ENCODE measurements around the gene KIAA1217. TPM values are rescaled to one million over a fixed set of nuclear protein-coding genes. Genes with fewer than 3 reads are reported as not detected.

The KIAA1217 gene, protein sequence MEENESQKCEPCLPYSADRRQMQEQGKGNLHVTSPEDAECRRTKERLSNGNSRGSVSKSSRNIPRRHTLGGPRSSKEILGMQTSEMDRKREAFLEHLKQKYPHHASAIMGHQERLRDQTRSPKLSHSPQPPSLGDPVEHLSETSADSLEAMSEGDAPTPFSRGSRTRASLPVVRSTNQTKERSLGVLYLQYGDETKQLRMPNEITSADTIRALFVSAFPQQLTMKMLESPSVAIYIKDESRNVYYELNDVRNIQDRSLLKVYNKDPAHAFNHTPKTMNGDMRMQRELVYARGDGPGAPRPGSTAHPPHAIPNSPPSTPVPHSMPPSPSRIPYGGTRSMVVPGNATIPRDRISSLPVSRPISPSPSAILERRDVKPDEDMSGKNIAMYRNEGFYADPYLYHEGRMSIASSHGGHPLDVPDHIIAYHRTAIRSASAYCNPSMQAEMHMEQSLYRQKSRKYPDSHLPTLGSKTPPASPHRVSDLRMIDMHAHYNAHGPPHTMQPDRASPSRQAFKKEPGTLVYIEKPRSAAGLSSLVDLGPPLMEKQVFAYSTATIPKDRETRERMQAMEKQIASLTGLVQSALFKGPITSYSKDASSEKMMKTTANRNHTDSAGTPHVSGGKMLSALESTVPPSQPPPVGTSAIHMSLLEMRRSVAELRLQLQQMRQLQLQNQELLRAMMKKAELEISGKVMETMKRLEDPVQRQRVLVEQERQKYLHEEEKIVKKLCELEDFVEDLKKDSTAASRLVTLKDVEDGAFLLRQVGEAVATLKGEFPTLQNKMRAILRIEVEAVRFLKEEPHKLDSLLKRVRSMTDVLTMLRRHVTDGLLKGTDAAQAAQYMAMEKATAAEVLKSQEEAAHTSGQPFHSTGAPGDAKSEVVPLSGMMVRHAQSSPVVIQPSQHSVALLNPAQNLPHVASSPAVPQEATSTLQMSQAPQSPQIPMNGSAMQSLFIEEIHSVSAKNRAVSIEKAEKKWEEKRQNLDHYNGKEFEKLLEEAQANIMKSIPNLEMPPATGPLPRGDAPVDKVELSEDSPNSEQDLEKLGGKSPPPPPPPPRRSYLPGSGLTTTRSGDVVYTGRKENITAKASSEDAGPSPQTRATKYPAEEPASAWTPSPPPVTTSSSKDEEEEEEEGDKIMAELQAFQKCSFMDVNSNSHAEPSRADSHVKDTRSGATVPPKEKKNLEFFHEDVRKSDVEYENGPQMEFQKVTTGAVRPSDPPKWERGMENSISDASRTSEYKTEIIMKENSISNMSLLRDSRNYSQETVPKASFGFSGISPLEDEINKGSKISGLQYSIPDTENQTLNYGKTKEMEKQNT (N-terminal part only)
- not detected for total RNA-seq
- total RNA-seq (2013), result 0.16 TPM

DNA sequence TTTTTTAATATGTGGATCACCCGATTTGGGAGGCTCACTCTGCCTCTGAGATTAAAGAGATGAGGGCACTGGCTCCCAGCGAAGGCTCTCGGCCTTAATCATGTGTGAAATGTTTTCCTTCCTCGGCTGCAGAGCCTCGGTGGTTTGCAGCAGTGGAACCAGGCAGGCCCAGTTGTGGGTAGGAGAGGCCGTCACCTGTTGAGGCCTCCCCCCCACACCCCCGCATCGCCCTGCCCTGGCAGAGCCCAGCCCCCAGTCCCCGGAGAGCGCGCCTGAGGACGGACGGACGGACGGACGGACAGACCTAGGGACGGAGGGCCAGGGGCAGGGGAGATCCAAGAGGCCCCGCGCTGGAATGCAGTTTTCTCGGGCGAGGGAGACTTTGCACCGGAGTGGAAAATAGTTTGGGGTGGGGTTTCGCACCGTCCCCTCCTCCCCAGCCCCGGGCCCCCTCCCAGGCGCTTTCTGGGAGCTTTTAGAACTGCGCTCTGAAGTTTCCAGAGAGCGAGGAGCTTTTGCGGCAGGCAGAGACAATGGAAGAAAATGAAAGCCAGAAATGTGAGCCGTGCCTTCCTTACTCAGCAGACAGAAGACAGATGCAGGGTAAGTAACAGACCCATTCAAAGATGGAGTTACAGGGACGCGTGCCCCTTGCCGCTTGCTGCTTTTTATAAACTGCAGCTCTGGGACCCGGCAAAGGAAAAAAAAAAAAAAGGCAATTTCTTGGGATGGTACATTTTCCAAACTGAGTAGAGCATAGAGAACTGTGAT, at the start of gene KIAA1217:
TSS of gene KIAA1217 (plus strand) at position 478 of the 771 bp plus-strand sequence. CDS start at position 534, 56 bp downstream.
- Mint-ChIP-seq H3K27ac (no peak within 1 kb of the TSS), H3K4me1 (no peaks in the 10 kb centered on the region), H3K27me3 (ENCODE audit: low read depth in 2 of 2) (peaks cover 24 to 41% of the 10 kb centered on the region in 2 donors), H3K36me3 (no peaks in the 10 kb centered on the region), H3K4me3 (no peak within 1 kb of the TSS), H3K9me3 (peaks cover 2 to 3% of the 10 kb centered on the region in 2 donors)
- Histone ChIP-seq H3K27me3 (ENCODE audit: control insufficient read depth, insufficient read depth, low read length) (peaks cover 4% of the 10 kb centered on the region), H3K4me3 (ENCODE audit: low read length) (no peak within 1 kb of the TSS), H3K4me1 (ENCODE audit: control insufficient read depth, insufficient read depth, low read length) (no peaks in the 10 kb centered on the region), H3K36me3 (ENCODE audit: control insufficient read depth, insufficient read depth, low read length) (no peaks in the 10 kb centered on the region), H3K9me3 (ENCODE audit: control insufficient read depth, insufficient read depth, low read length) (no peaks in the 10 kb centered on the region), H3K27ac (ENCODE audit: low read length) (no peak within 1 kb of the TSS)
- TF ChIP-seq, protein P1, sequence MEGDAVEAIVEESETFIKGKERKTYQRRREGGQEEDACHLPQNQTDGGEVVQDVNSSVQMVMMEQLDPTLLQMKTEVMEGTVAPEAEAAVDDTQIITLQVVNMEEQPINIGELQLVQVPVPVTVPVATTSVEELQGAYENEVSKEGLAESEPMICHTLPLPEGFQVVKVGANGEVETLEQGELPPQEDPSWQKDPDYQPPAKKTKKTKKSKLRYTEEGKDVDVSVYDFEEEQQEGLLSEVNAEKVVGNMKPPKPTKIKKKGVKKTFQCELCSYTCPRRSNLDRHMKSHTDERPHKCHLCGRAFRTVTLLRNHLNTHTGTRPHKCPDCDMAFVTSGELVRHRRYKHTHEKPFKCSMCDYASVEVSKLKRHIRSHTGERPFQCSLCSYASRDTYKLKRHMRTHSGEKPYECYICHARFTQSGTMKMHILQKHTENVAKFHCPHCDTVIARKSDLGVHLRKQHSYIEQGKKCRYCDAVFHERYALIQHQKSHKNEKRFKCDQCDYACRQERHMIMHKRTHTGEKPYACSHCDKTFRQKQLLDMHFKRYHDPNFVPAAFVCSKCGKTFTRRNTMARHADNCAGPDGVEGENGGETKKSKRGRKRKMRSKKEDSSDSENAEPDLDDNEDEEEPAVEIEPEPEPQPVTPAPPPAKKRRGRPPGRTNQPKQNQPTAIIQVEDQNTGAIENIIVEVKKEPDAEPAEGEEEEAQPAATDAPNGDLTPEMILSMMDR (IDR thresholded peaks at IDR 0.05), result no peak
- DNase-seq (no peak), ATAC-seq (no peak)
- intact Hi-C loops (cut with micrococcal nuclease), result no loop called here
- 3% methylated on average over 32 of the region's 34 CpGs for WGBS (ENCODE audit: insufficient coverage)

DNA sequence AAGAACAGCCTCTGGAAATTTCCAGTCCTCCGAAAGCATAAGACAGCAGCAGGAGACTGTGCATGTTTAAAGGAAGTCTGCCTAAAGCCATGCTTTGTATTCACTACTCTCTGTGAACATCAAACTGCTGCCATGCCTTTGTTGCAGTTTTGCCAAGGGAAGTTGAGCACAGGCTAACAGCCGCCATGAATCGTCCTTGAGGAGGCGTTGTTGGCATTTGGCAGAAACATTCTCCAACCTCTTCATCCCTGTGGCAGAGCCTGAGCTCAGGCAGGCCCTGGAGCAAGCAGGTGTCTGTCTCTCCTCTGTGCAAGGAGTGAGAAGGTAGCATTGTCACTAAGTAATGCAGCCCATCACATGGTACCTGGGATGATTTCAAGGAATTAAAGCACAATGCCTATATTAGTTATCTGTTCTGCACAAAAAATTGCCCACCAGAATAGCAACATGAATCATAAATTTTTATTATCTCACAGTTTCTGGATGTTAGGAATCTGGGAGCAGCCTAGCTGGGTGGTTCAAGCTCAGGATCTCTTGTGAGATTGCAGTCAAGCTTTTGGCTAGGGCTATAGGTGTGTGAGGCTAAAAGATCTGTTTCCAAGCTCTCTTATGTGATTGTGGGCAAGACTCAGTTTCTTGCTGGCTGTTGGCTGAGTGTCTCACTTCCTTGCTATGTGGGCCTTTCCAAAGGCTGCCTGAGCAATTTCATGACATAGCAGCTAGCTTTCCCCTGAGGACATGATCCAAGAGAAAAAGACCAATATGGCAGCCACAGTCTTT, 46.5 kb upstream of the KIAA1217 start:
- no peak overlapping the region for H3K4me3 ChIP-seq (ENCODE audit: low read length)
- H3K27me3 ChIP-seq (ENCODE audit: control insufficient read depth, insufficient read depth, low read length), result no peaks in the 10 kb centered on the region
- Mint-ChIP-seq H3K27ac (no peak overlapping the region), H3K27me3 (ENCODE audit: low read depth in 2 of 2) (no peaks in the 10 kb centered on the region), H3K4me3 (no peak overlapping the region), H3K9me3 (peaks cover 0 to 6% of the 10 kb centered on the region in 2 donors), H3K4me1 (no peaks in the 10 kb centered on the region), H3K36me3 (no peaks in the 10 kb centered on the region)
- H3K27ac ChIP-seq (ENCODE audit: low read length), result no peak overlapping the region
- no peaks in the 10 kb centered on the region for H3K4me1 ChIP-seq (ENCODE audit: control insufficient read depth, insufficient read depth, low read length)
- H3K36me3 ChIP-seq (ENCODE audit: control insufficient read depth, insufficient read depth, low read length), result no peaks in the 10 kb centered on the region
- 92% methylated on average over 4 of the region's 4 CpGs for WGBS (ENCODE audit: insufficient coverage)
- peaks cover 2% of the 10 kb centered on the region for H3K9me3 ChIP-seq (ENCODE audit: control insufficient read depth, insufficient read depth, low read length)
- intact Hi-C loops (cut with micrococcal nuclease), result no loop called here
- TF ChIP-seq, protein P1 (IDR thresholded peaks at IDR 0.05), result no peak
- DNase-seq, result no peak
- ATAC-seq, result no peak

DNA sequence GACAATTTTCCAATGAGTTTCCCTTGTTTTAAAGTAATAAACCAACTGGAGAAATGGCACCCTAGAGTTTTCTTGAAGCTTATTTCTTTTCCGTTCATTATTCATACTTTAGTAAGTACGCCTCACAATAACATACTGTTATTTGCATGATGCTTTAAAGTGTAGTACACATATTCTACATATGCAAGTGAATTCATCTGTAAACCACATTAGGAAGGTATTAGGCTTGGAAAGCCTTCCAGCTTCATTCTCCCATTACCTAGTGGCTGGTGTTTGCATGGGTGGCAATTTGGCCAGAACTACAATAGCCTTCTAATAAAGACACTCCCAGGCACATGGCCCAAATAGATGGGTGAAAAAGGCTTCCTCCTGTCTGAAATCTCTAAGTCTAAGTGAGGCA, 45.5 kb upstream of the KIAA1217 start:
- Histone ChIP-seq H3K27me3 (ENCODE audit: control insufficient read depth, insufficient read depth, low read length) (no peaks in the 10 kb centered on the region), H3K4me3 (ENCODE audit: low read length) (no peak overlapping the region), H3K27ac (ENCODE audit: low read length) (no peak overlapping the region), H3K9me3 (ENCODE audit: control insufficient read depth, insufficient read depth, low read length) (no peaks in the 10 kb centered on the region), H3K36me3 (ENCODE audit: control insufficient read depth, insufficient read depth, low read length) (no peaks in the 10 kb centered on the region), H3K4me1 (ENCODE audit: control insufficient read depth, insufficient read depth, low read length) (no peaks in the 10 kb centered on the region)
- WGBS (ENCODE audit: insufficient coverage), result no CpG with 5 or more reads among the region's 2 CpGs
- TF ChIP-seq, protein P1 (IDR thresholded peaks at IDR 0.05), result no peak
- ATAC-seq (no peak), DNase-seq (no peak)
- Mint-ChIP-seq H3K27me3 (ENCODE audit: low read depth in 2 of 2) (no peaks in the 10 kb centered on the region), H3K9me3 (peaks cover 0 to 6% of the 10 kb centered on the region in 2 donors), H3K4me1 (no peaks in the 10 kb centered on the region), H3K36me3 (no peaks in the 10 kb centered on the region), H3K27ac (no peak overlapping the region), H3K4me3 (no peak overlapping the region)
- intact Hi-C loops (cut with micrococcal nuclease), result no loop called here
